Left forelimb (tissue), 1 donor: ENCODE data around the gene POLD2.

Source experiments
- DNase-seq: peaks from one replicate; pipeline ENCODE4 v3.0.0-alpha.2; 2018; ENCODE audit warnings: low spot score

Gene POLD2

GRCh38 chr7:44101966-44102845 lies 21.1 kb downstream of the POLD2 start:
- no peak for DNase-seq

GRCh38 chr7:44101303-44101965 lies 21.9 kb downstream of the POLD2 start:
- DNase-seq: no peak

- no peak for DNase-seq
Measured at GRCh38 chr7:44100458-44101302, 22.7 kb downstream of the POLD2 start.

GRCh38 chr7:44099669-44100068 lies 23.7 kb downstream of the POLD2 start:
- DNase-seq: no peak

GRCh38 chr7:44098092-44099068 lies 25.0 kb downstream of the POLD2 start:
- no peak for DNase-seq

- DNase-seq: no peak
Measured at GRCh38 chr7:44097064-44097932, 26.1 kb downstream of the POLD2 start.

GRCh38 chr7:44096326-44096881 lies 26.9 kb downstream of the POLD2 start:
- no peak for DNase-seq

GRCh38 chr7:44095781-44096180 lies 27.6 kb downstream of the POLD2 start:
- no peak for DNase-seq

- DNase-seq: no peak
Measured at GRCh38 chr7:44094883-44095592, 28.3 kb downstream of the POLD2 start.

- DNase-seq: no peak
Measured at GRCh38 chr7:44094365-44094764, 29.0 kb downstream of the POLD2 start.

- no peak for DNase-seq
Measured at GRCh38 chr7:44093102-44093641, 30.2 kb downstream of the POLD2 start.

- no peak for DNase-seq
Measured at GRCh38 chr7:44087911-44088838, 35.2 kb downstream of the POLD2 start.

- no peak for DNase-seq
Measured at GRCh38 chr7:44086627-44087026, 36.7 kb downstream of the POLD2 start.

- DNase-seq: no peak
Measured at GRCh38 chr7:44085546-44085945, 37.8 kb downstream of the POLD2 start.

GRCh38 chr7:44084701-44085100 lies 38.6 kb downstream of the POLD2 start:
- no peak for DNase-seq

GRCh38 chr7:44083796-44084195 lies 39.6 kb downstream of the POLD2 start:
- no peak for DNase-seq

GRCh38 chr7:44082541-44083207 lies 40.7 kb downstream of the POLD2 start:
- DNase-seq: peak; percentile 98
